ENCODE data around the gene NUDT2. TPM values are rescaled to one million over a fixed set of nuclear protein-coding genes. Genes with fewer than 3 reads are reported as not detected.

The NUDT2 gene
- total and polyA plus RNA-seq, 2 donors (not counting 1 experiment from before 2014, with no cell fraction given) = 47.1 to 50.8 TPM

DNA sequence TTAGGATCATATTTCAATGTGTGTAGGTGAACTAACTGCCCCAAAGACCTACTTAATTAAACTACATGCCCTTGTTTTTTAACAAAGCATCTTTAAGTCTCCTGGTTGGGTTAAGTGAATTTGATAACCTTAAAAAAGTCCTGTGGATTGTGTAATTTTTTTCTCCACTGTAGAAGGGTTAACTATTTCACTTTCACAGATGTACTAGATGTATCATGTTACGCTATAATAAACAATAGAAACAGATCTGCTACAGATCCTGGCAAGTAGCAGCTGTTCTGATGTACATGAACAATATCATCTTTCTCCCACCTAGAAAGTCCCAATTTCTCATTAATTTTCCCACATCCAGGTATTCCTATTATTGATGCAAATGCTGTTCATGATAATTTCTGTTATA, 19.2 kb upstream of the NUDT2 start:
- Histone ChIP-seq H3K27ac (ENCODE audit: insufficient read depth, low read length) (no peak overlapping the region), H3K27me3 (ENCODE audit: control insufficient read depth, insufficient read depth, low read length) (no peaks in the 10 kb centered on the region), H3K4me1 (ENCODE audit: control insufficient read depth, extremely low read depth, insufficient read depth, low read length) (no peaks in the 10 kb centered on the region), H3K36me3 (ENCODE audit: control insufficient read depth, insufficient read depth, low read length) (no peaks in the 10 kb centered on the region), H4K20me1 (ENCODE audit: control insufficient read depth, extremely low read depth, insufficient read depth, low read length) (no peaks in the 10 kb centered on the region), H3K79me2 (ENCODE audit: control insufficient read depth, insufficient read depth, low read length) (no peaks in the 10 kb centered on the region), H3K4me2 (ENCODE audit: extremely low read depth, insufficient read depth, low read length) (no peak overlapping the region), H3K9me3 (ENCODE audit: control insufficient read depth, insufficient read depth, low read depth, low read length) (no peaks in the 10 kb centered on the region), H3K4me3 (replicated peaks in 1 of 4; ENCODE audit: control extremely low read depth in 1 of 4, insufficient read depth in 1 of 4, low read depth in 3 of 4, low read length in 4 of 4) (no peak overlapping the region), H2AFZ (ENCODE audit: low read length) (no peak overlapping the region), H3K9ac (ENCODE audit: insufficient read depth, low read length) (no peak overlapping the region)
- peak in 1 of 2 donors; percentile 50 for DNase-seq (ENCODE audit: low read depth in 2 of 2)
- TF ChIP-seq, protein P1, sequence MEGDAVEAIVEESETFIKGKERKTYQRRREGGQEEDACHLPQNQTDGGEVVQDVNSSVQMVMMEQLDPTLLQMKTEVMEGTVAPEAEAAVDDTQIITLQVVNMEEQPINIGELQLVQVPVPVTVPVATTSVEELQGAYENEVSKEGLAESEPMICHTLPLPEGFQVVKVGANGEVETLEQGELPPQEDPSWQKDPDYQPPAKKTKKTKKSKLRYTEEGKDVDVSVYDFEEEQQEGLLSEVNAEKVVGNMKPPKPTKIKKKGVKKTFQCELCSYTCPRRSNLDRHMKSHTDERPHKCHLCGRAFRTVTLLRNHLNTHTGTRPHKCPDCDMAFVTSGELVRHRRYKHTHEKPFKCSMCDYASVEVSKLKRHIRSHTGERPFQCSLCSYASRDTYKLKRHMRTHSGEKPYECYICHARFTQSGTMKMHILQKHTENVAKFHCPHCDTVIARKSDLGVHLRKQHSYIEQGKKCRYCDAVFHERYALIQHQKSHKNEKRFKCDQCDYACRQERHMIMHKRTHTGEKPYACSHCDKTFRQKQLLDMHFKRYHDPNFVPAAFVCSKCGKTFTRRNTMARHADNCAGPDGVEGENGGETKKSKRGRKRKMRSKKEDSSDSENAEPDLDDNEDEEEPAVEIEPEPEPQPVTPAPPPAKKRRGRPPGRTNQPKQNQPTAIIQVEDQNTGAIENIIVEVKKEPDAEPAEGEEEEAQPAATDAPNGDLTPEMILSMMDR (conservative IDR thresholded peaks at IDR 0.05 in 1 of 2, IDR thresholded peaks at IDR 0.05 in 1 of 2; ENCODE audit: low read depth in 1 of 2, low read length in 2 of 2) = no peak
- TF ChIP-seq EZH2 (IDR thresholded peaks at IDR 0.05; ENCODE audit: low read length, missing control alignments) = no peak

DNA sequence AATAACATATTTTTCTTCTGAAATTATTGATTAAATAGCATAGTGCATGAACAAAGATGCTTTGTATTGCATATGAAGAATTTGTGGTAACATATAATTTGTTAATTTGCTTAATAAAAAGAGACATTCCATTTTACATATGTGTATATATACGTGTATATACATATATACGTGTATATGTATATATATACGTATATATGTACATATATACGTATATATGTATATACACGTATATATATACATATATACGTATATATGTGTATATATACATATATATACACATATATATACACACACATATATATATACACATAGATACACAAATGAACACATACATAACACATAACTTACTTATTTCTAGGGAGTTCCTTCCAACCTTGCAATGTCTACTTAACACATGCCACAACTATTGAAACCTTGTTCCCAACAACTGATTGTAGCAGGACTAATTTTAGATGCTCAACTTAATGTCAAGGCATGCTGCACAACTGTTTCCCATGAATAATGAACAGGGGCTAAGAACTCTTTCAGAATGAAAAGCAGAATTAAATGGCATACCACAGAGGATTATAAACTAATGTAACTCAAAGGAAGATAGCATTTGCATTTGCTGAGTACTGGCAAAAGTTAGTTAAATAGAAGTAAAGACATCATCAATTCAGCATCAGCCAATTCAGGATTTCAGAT, 17.7 kb upstream of the NUDT2 start:
- H3K36me3 ChIP-seq (ENCODE audit: control insufficient read depth, insufficient read depth, low read length) = no peaks in the 10 kb centered on the region
- H3K4me1 ChIP-seq (ENCODE audit: control insufficient read depth, extremely low read depth, insufficient read depth, low read length) = no peaks in the 10 kb centered on the region
- no peaks in the 10 kb centered on the region for H3K27me3 ChIP-seq (ENCODE audit: control insufficient read depth, insufficient read depth, low read length)
- no peak for DNase-seq (ENCODE audit: low read depth in 2 of 2)
- H4K20me1 ChIP-seq (ENCODE audit: control insufficient read depth, extremely low read depth, insufficient read depth, low read length) = no peaks in the 10 kb centered on the region
- no peak overlapping the region for H3K9ac ChIP-seq (ENCODE audit: insufficient read depth, low read length)
- no peaks in the 10 kb centered on the region for H3K79me2 ChIP-seq (ENCODE audit: control insufficient read depth, insufficient read depth, low read length)
- H3K27ac ChIP-seq (ENCODE audit: insufficient read depth, low read length) = no peak overlapping the region
- no peak overlapping the region for H3K4me3 ChIP-seq (replicated peaks in 1 of 4; ENCODE audit: control extremely low read depth in 1 of 4, insufficient read depth in 1 of 4, low read depth in 3 of 4, low read length in 4 of 4)
- TF ChIP-seq EZH2 (IDR thresholded peaks at IDR 0.05; ENCODE audit: low read length, missing control alignments) = no peak
- TF ChIP-seq, protein P1 (conservative IDR thresholded peaks at IDR 0.05 in 1 of 2, IDR thresholded peaks at IDR 0.05 in 1 of 2; ENCODE audit: low read depth in 1 of 2, low read length in 2 of 2) = no peak
- H3K9me3 ChIP-seq (ENCODE audit: control insufficient read depth, insufficient read depth, low read depth, low read length) = no peaks in the 10 kb centered on the region
- H2AFZ ChIP-seq (ENCODE audit: low read length) = no peak overlapping the region
- H3K4me2 ChIP-seq (ENCODE audit: extremely low read depth, insufficient read depth, low read length) = no peak overlapping the region

DNA sequence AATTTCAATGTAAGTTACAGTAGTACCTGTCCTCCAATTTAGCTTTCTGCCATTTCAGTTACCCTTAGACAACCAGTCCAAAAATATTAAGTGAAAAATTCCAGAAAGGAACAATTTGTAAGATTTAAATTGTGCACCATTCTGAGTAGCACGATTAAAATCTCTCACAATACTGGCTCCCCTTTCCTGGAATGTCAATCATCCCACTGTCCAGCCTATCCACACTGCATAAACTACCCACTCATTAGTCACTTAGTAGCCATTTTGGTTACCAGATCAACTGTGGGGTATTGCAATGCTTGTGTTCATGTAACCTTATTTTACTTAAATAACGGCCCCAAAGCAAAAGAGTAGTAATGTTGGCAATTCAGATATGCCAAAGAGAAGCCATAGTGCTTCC, 11.9 kb upstream of the NUDT2 start:
- Histone ChIP-seq H2AFZ (ENCODE audit: low read length) (no peak overlapping the region), H3K4me2 (ENCODE audit: extremely low read depth, insufficient read depth, low read length) (no peak overlapping the region), H3K9ac (ENCODE audit: insufficient read depth, low read length) (no peak overlapping the region), H3K9me3 (ENCODE audit: control insufficient read depth, insufficient read depth, low read depth, low read length) (no peaks in the 10 kb centered on the region), H4K20me1 (ENCODE audit: control insufficient read depth, extremely low read depth, insufficient read depth, low read length) (no peaks in the 10 kb centered on the region), H3K79me2 (ENCODE audit: control insufficient read depth, insufficient read depth, low read length) (no peaks in the 10 kb centered on the region), H3K36me3 (ENCODE audit: control insufficient read depth, insufficient read depth, low read length) (no peaks in the 10 kb centered on the region), H3K27me3 (ENCODE audit: control insufficient read depth, insufficient read depth, low read length) (no peaks in the 10 kb centered on the region), H3K4me1 (ENCODE audit: control insufficient read depth, extremely low read depth, insufficient read depth, low read length) (no peaks in the 10 kb centered on the region), H3K4me3 (replicated peaks in 1 of 4; ENCODE audit: control extremely low read depth in 1 of 4, insufficient read depth in 1 of 4, low read depth in 3 of 4, low read length in 4 of 4) (no peak overlapping the region), H3K27ac (ENCODE audit: insufficient read depth, low read length) (no peak overlapping the region)
- TF ChIP-seq, protein P1 (conservative IDR thresholded peaks at IDR 0.05 in 1 of 2, IDR thresholded peaks at IDR 0.05 in 1 of 2; ENCODE audit: low read depth in 1 of 2, low read length in 2 of 2) = no peak
- TF ChIP-seq EZH2 (IDR thresholded peaks at IDR 0.05; ENCODE audit: low read length, missing control alignments) = no peak
- no peak for DNase-seq (ENCODE audit: low read depth in 2 of 2)

Data from fibroblast of lung (primary cell).